SK-N-SH (cell line): Measurements from ENCODE around the gene TMIGD2. TPM values are rescaled to one million over a fixed set of nuclear protein-coding genes. Genes with fewer than 3 reads are reported as not detected.

Source experiments
- CTCF ChIA-PET: fragments of 300-600, 350-600 bp; formaldehyde crosslinking; extraction: SDS; loops from one replicate; lab custom pipeline; 2021; lab: Yijun Ruan, JAX
- POLR2A ChIA-PET: fragments of 350-600 bp; sonication (Branson Sonifier 250); formaldehyde crosslinking; extraction: SDS; loops from one replicate; lab custom pipeline; 2020; ENCODE audit warnings: antibody characterized with exemption, inconsistent platforms; lab: Yijun Ruan, JAX
- DNase-seq: peaks from one replicate; pipeline ENCODE4 v3.0.0; 2012
- H2AFZ ChIP-seq: fragments of 200-600 bp; sonication (generic); 2 replicates; pipeline ENCODE4 v1.8.1; 2016; ENCODE audit warnings: antibody characterized with exemption, mild to moderate bottlenecking, low read depth
- H3F3A ChIP-seq: fragments of 200-600 bp; sonication (generic); replicated peaks from 2 replicates; pipeline ENCODE3; 2016; ENCODE audit warnings: antibody characterized with exemption, mild to moderate bottlenecking; ENCODE audit not compliant: insufficient read depth
- H3K27ac ChIP-seq, 2 experiments: fragments of 200-500 bp in 1 of 2; fragments of 200-600 bp in 1 of 2; sonication (Bioruptor generic) in 1 of 2; sonication (generic), shearing (Covaris generic) in 1 of 2; 2 replicates each; pipeline versions ENCODE4 v1.5.1 to v1.6.1; 2014 to 2016; ENCODE audit warnings: low read depth in 2 of 2, inconsistent platforms in 1 of 2, low read length in 1 of 2, mild to moderate bottlenecking in 1 of 2, mixed read lengths in 1 of 2
- H3K27me3 ChIP-seq: fragments of 200-600 bp; sonication (generic), shearing (Covaris generic); 2 replicates; pipeline ENCODE4 v1.6.1; 2016; ENCODE audit warnings: mixed run types; ENCODE audit not compliant: insufficient read depth
- H3K36me3 ChIP-seq, 2 experiments: fragments of 200-500 bp in 1 of 2; fragments of 200-600 bp in 1 of 2; sonication (Bioruptor generic) in 1 of 2; sonication (generic) in 1 of 2; replicated peaks in 1 of 2; 2 replicates each; pipeline versions ENCODE3 to v1.5.1; 2014 to 2016; ENCODE audit warnings: low read length in 1 of 2, mild to moderate bottlenecking in 1 of 2; ENCODE audit not compliant: insufficient read depth in 2 of 2, control insufficient read depth in 1 of 2
- H3K4me1 ChIP-seq, 2 experiments: fragments of 200-500 bp in 1 of 2; fragments of 200-600 bp in 1 of 2; sonication (Bioruptor generic) in 1 of 2; sonication (generic), shearing (Covaris generic) in 1 of 2; 2 replicates each; pipeline versions ENCODE4 v1.5.1 to v1.6.1; 2014 to 2016; ENCODE audit warnings: low read depth in 1 of 2, low read length in 1 of 2, mixed run types in 1 of 2; ENCODE audit not compliant: insufficient read depth in 2 of 2, control insufficient read depth in 1 of 2
- H3K4me2 ChIP-seq: fragments of 200-600 bp; sonication (generic), shearing (Covaris generic); 2 replicates; pipeline ENCODE4 v1.6.1; 2017; ENCODE audit warnings: mixed run types
- H3K4me3 ChIP-seq, 2 experiments: fragments of 200-500 bp in 1 of 2; fragments of 200-600 bp in 1 of 2; sonication (Bioruptor generic) in 1 of 2; sonication (generic), shearing (Covaris generic) in 1 of 2; 2 replicates each; pipeline versions ENCODE4 v1.5.1 to v1.8.1; 2014 to 2016; ENCODE audit warnings: low read depth in 2 of 2, inconsistent platforms in 1 of 2, low read length in 1 of 2, mild to moderate bottlenecking in 1 of 2, mixed read lengths in 1 of 2, moderate library complexity in 1 of 2
- H3K79me2 ChIP-seq: fragments of 200-600 bp; sonication (generic); 2 replicates; pipeline ENCODE4 v1.8.1; 2017; ENCODE audit warnings: mild to moderate bottlenecking; ENCODE audit not compliant: insufficient read depth
- H3K9ac ChIP-seq: fragments of 200-600 bp; sonication (generic); 2 replicates; pipeline ENCODE4 v1.6.1; 2017; ENCODE audit warnings: mixed run types
- H3K9me2 ChIP-seq: fragments of 200-600 bp; sonication (generic); 2 replicates; pipeline ENCODE4 v1.6.1; 2017; ENCODE audit warnings: mixed run types
- H3K9me3 ChIP-seq: fragments of 200-600 bp; sonication (generic); 2 replicates; pipeline ENCODE4 v1.6.1; 2017; ENCODE audit warnings: mixed run types, mild to moderate bottlenecking, moderate library complexity
- H4K20me1 ChIP-seq: fragments of 200-600 bp; sonication (generic); 2 replicates; pipeline ENCODE4 v1.6.1; 2017; ENCODE audit warnings: mild to moderate bottlenecking, mixed run types; ENCODE audit not compliant: insufficient read depth
- ELF1 ChIP-seq: IDR thresholded peaks from 2 replicates; pipeline ENCODE4 v1.4.0; 2012
- EZH2phosphoT487 ChIP-seq: fragments of 200-600 bp; sonication (generic); IDR thresholded peaks from 2 replicates; pipeline ENCODE4 v1.6.1; 2017; ENCODE audit warnings: low read depth, mixed run types, mild to moderate bottlenecking, antibody characterized with exemption, moderate library complexity, borderline replicate concordance
- FOXJ3 ChIP-seq: sonication (generic); formaldehyde crosslinking; IDR thresholded peaks from 2 replicates; pipeline ENCODE4 v1.5.1; 2020; ENCODE audit warnings: mild to moderate bottlenecking, missing genetic modification reagents
- GATA2 ChIP-seq: sonication (generic); formaldehyde crosslinking; IDR thresholded peaks from 2 replicates; pipeline ENCODE4 v1.5.0; 2020; ENCODE audit warnings: mild to moderate bottlenecking, missing genetic modification reagents
- IRF3 ChIP-seq: fragments of 150-350 bp; IDR thresholded peaks from 2 replicates; pipeline ENCODE4 v1.6.1; 2016; ENCODE audit warnings: mild to moderate bottlenecking, low read depth, low read length
- JUND ChIP-seq: IDR thresholded peaks from 2 replicates; pipeline ENCODE4 v1.4.0; 2012
- MXI1 ChIP-seq: IDR thresholded peaks from 2 replicates; pipeline ENCODE4 v1.6.1; 2012; ENCODE audit warnings: mild to moderate bottlenecking, low read depth, low read length, improper control_type of control experiment
- NFIC ChIP-seq: IDR thresholded peaks from 2 replicates; pipeline ENCODE4 v1.4.0; 2012; ENCODE audit warnings: borderline replicate concordance
- NRF1 ChIP-seq: IDR thresholded peaks from 2 replicates; pipeline ENCODE4 v1.6.1; 2012; ENCODE audit warnings: low read depth, mild to moderate bottlenecking, low read length
- RFX5 ChIP-seq: IDR thresholded peaks from 2 replicates; pipeline ENCODE4 v1.6.1; 2012; ENCODE audit warnings: mild to moderate bottlenecking, improper control_type of control experiment, low read length
- RXRA ChIP-seq: IDR thresholded peaks from 2 replicates; pipeline ENCODE4 v1.4.0; 2012; ENCODE audit warnings: low read depth, mild to moderate bottlenecking, borderline replicate concordance
- TAF1 ChIP-seq: IDR thresholded peaks from 2 replicates; pipeline ENCODE4 v1.6.1; 2012; ENCODE audit warnings: low read depth, mild to moderate bottlenecking, low read length, moderate library complexity, borderline replicate concordance
- YY1 ChIP-seq: IDR thresholded peaks from 2 replicates; pipeline ENCODE4 v1.4.0; 2012; ENCODE audit warnings: low read depth, mild to moderate bottlenecking
- WGBS: methylation state at CpG from one replicate; pipeline ENCODE4 v1.1.6; 2017; ENCODE audit warnings: low lambda C conversion rate; 5-methylcytosine and 5-hydroxymethylcytosine counted together
- polyA plus RNA-seq, 3 experiments: library from polyadenylated mRNA; depleted of rRNA; stranded (reverse); fragments of >200 nt; gene quantifications; 2 replicates each; pipeline ENCODE4 v1.2.3, GENCODE V29; 2012
- TF ChIP-seq, protein P1 (sequence below): IDR thresholded peaks from 2 replicates; pipeline ENCODE4 v1.4.0; 2012; ENCODE audit warnings: low read depth, borderline replicate concordance
- TF ChIP-seq, protein P2 (sequence below): IDR thresholded peaks from 2 replicates; pipeline ENCODE4 v1.4.0; 2012; ENCODE audit warnings: low read depth, borderline replicate concordance

TMIGD2 gene
- polyA plus RNA-seq, 1 of the 3 experiments (the other 2 are of a cell fraction): not detected

GRCh38 chr19:4284974-4285373 lies 17.2 kb downstream of the TMIGD2 start:
- Histone ChIP-seq H4K20me1 (no peaks in the 10 kb centered on the region), H2AFZ (no peak overlapping the region), H3K27ac (no peak overlapping the region), H3K9me2 (no peaks in the 10 kb centered on the region), H3K27me3 (peaks cover 6% of the 10 kb centered on the region), H3K79me2 (no peaks in the 10 kb centered on the region), H3K9ac (no peak overlapping the region), H3K9me3 (no peaks in the 10 kb centered on the region), H3K4me1 (no peaks in the 10 kb centered on the region; a peak in 1 of 4 replicates), H3F3A (no peaks in the 10 kb centered on the region), H3K36me3 (no peaks in the 10 kb centered on the region), H3K4me2 (no peak overlapping the region), H3K4me3 (no peak overlapping the region)
- CTCF ChIA-PET: interaction anchor here (0.7 to 1.9 kb wide), 2 partner anchors 18 to 52 kb away, joined by 3 to 8 read pairs; no protein-coding TSS in a partner anchor
- DNase-seq: no peak
- TF ChIP-seq TAF1 (no peak), RXRA (no peak), ELF1 (no peak), NFIC (no peak), EZH2phosphoT487 (no peak), FOXJ3 (CRISPR knock-in tag) (no peak), IRF3 (no peak), NRF1 (no peak), MXI1 (no peak), YY1 (no peak), GATA2 (CRISPR knock-in tag) (no peak), RFX5 (no peak), JUND (no peak)
- TF ChIP-seq, protein P1, sequence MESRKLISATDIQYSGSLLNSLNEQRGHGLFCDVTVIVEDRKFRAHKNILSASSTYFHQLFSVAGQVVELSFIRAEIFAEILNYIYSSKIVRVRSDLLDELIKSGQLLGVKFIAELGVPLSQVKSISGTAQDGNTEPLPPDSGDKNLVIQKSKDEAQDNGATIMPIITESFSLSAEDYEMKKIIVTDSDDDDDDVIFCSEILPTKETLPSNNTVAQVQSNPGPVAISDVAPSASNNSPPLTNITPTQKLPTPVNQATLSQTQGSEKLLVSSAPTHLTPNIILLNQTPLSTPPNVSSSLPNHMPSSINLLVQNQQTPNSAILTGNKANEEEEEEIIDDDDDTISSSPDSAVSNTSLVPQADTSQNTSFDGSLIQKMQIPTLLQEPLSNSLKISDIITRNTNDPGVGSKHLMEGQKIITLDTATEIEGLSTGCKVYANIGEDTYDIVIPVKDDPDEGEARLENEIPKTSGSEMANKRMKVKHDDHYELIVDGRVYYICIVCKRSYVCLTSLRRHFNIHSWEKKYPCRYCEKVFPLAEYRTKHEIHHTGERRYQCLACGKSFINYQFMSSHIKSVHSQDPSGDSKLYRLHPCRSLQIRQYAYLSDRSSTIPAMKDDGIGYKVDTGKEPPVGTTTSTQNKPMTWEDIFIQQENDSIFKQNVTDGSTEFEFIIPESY: no peak
- TF ChIP-seq, protein P2, sequence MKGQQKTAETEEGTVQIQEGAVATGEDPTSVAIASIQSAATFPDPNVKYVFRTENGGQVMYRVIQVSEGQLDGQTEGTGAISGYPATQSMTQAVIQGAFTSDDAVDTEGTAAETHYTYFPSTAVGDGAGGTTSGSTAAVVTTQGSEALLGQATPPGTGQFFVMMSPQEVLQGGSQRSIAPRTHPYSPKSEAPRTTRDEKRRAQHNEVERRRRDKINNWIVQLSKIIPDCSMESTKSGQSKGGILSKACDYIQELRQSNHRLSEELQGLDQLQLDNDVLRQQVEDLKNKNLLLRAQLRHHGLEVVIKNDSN: no peak
- 72% methylated on average over 6 of the region's 6 CpGs for WGBS
- POLR2A ChIA-PET: interaction anchor here (0.8 to 1.3 kb wide), 3 partner anchors 11 to 39 kb away, joined by 3 read pairs; no protein-coding TSS in a partner anchor
